HG02973 (cell line): ENCODE results near the gene DIP2C.

ENCODE experiments used
- ATAC-seq: cut with Tn5 transposase; IDR thresholded peaks from one replicate; pipeline ENCODE4 v1.9.1; 2021; ENCODE audit warnings: moderate library complexity; ENCODE audit not compliant: unreplicated experiment

DIP2C gene

DNA sequence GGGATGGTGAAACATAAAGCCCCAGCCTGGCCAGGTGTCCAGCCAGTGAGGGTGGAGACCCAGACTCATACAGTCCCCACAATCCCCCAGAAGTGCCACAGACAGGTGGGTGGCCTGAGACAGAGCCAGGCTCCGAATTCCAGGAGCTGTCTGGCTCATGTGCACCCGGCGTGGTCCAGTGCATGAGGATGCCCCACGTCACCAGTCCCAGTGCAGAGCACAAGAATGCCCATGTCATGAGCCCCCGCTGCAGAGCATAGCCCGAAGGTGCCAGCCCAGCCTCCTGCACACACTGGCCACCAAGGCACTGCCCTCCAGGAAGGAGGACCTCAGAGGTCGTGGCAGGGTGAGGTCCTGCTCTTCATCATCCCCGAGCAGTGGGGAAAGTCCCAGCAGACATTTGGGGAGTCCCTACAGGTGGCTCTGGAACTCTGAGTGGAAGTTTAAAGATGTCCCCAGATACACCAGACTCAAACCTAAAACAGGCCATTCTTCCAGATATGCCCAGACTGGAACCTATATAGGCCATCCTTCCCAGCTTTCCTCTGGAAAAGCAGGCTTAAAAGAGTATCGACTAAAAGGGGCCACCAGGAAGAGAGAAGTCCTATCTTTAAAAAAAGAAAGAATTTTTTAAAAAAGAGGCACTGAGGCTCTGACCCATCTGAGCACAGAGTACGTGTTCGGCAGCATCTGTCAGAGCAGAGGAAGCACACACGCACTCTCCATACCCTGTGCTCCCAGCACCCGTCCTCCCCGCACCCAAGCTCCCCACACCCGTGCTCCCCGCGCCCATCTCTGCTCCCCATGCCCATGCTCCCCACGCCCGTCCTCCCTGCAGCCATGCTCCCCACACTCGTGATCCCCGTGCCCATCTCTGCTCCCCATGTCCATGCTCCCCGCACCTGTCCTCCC is 11.5 kb downstream of the DIP2C start:
- ATAC-seq = no peak

DNA sequence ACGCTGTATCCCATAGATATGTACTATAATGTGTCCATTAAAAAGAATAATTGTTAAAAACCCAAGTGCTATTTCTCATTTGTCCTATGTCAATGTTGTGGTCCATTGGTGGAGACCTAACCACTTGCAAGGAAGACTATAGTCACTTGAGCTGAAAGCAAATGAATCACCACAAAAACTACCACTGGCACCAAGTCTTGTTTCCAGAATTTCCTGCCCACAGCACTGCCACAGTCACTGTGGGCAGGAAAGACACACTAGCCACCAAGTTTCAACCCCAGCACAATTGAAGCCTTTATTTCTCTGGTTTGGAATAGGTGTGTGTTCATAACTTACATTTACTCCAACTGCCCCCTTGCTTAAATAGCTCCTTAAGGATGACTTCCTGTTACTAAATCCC is 12.4 kb downstream of the DIP2C start:
- no peak for ATAC-seq

DNA sequence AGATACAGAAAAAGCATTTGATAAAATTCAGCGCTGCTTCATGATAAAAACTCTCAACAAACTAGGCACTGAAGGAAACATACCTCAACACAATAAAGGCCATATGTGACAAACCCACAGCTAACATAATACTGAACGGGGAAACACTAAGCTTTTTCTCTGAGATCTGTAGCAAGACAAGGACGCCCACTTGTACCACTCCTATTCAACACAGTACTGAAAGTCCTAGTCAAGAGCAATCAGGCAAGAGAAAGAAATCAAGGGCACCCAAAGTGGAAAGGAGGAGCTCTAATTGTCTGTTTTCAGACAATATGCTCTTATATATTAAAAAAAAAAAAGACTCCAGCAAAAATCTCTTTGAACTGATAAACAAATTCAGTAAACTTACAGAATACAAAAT is 13.3 kb downstream of the DIP2C start:
- peak; percentile 50 for ATAC-seq

DNA sequence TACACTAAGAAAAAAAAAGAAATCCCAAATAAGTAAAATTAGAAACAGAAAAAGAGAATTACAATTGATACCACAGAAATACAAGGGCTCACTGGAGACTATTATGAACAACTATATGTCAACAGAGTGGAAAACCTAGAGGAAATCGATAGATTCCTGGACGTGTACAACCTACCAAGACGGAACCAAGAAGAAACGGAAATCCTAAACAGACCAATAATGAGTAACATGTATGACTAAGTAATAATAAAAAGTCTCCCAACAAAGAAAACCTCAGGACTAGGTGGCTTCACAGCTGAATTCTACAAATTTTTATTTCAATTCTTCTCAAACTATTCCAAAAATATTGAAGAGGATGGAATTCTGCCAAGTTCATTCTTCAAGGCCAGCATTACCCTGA is 13.9 kb downstream of the DIP2C start:
- no peak for ATAC-seq

DNA sequence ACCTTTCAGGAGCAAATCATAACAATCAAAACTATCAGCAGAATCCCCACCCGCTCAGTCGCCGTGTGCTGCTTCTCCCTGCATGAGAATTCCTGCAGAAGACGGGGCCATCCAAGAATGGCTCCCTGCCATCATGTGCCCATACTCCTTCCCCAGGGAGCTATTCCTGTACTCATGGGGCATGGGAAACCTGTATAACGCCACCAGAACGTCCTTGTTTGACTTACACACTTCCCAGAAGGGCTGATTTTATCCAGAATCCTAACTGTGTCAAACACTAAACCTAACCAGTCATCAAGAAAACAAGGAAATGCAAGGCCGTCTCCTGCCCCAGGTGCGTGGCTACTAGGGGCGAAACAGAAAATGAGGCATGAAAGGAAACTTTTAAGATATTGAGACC is 16.0 kb downstream of the DIP2C start:
- ATAC-seq = no peak

DNA sequence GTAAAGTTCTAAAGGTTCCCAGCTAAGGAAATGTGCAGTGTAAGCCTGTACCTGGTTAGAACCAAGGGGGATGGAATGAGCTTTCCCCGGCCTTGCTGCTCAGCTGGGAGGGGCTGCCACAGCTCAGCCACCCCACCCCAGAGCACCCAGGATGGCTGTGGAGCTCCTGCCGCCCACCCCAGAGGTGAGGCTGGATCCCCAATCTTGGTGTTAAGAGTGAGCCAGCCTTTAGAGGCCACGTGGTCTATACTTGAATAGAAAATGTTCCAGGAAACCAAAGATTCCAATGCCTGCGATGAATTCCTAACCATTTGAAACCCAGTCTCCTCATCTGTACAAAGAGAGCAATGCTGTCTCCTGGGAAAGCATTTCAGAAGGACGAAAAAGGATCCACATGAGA is 16.5 kb downstream of the DIP2C start:
- ATAC-seq = no peak

DNA sequence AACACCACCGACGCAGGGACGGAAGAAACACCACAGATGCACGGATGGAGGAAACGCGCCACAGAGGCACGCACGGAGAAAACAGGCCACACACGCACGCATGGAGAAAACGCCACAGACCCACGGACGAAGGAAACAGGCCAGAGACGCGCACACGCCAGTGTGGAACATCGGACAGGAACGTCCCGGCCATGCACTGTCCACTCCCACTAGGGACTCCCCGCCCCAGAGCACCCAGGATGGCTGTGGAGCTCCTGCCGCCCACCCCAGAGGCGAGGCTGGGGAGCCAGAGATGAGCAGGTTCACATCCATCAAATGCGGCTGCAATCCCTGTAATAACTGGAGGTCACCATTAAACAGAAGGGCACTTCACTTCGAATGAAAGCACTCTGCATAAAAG is 17.3 kb downstream of the DIP2C start:
- ATAC-seq = no peak

DNA sequence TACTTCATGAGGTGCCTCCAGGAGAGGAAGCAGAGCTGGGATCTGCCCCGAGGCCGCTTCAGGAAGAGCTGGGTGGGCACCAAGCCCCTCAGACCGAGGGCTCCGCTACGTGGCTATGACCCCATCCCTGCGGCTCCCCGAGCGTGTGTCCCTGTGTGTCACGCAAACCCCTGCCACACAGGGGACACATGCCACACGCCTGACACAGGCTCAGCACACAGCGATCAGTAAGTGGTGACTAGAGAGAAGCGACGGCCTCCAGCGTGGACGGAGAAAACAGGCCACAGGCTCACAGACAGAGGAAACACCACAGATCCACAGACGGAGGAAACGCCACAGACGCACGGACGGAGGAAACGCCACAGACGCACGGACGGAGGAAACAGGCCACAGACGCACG is 18.5 kb downstream of the DIP2C start:
- ATAC-seq = no peak

DNA sequence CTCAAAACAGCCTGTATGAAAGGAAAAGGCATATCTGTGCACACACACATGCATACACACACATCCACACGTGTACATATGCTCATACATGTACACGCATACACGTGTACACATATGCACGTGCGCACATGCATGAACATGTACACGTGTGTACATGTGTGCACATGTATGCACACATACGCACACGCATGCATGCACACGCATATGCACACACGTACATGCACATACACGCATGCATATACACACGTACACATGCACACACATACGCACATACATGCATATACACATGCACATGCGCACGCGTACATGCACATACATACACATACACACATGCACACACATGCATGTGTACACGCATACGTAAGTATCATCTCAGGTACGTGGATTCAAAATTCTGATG is 19.4 kb downstream of the DIP2C start:
- ATAC-seq = no peak

DNA sequence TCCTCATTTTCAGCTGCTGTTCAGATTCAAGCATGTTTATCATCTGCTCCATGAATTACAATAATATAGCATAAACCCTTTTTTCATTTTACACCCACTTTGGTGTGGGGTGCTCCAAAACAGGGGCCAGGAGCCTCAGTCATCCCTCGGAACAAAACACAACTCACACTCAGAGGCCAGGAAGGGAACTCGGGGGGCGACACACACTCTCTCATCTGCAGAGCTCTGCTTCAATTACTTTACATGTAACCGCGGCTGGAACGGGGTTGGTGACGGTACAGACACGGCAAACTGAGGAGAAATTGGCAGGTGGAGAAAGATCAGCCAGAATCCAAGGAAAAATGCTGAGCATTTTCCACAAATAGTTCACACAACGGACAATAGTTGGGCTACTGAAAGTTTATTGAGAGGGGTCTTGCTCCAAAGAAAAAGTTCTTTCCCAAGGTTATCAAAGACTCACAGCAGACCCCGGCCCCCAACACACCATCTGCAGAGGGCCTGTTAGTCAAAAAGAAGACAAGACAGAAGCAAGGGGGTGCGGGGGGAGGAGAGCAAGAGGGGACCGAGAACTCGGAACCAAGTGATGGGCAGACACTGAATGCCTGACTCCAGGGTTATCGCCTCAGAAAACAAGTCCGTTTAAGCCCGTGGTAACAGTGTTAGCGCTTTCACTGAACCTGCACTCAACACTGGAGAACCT is 20.5 kb downstream of the DIP2C start:
- no peak for ATAC-seq

DNA sequence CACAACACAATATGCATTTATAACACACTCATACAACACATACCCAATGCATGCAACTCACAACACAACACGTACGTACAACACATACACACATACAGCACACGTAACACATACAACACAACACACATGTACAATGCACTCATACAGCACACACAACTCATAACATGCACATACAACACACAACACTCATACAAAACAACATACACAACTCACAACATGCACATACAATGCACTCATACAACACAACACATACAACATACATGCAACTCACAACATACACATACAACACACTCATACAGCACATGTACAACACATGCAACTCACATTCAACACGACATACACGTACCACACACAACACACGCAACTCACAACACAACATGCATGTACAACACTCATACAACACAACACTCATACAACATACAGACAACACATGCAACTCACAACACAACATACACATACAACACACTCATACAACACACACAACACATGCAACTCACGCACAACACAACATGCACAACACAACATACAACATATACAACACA is 21.8 kb downstream of the DIP2C start:
- no peak for ATAC-seq

DNA sequence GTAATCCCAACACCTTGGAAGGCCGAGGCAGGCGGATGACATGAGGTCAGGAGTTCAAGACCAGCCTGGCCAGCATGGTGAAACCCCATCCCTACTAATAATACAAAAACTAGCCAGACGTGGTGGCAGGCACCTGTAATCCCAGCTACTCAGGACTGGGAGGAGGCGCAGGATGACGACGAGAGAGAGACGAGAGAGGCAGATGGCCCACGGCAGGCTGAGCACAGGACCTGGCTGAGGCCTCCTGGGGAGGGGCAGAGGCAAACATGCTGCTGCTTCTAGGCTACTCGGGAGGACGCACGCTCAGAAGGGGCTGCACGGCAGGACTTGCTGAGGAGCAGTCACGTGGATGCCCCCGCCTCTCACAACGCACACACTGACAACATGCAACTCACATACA is 22.4 kb downstream of the DIP2C start:
- ATAC-seq = no peak

DNA sequence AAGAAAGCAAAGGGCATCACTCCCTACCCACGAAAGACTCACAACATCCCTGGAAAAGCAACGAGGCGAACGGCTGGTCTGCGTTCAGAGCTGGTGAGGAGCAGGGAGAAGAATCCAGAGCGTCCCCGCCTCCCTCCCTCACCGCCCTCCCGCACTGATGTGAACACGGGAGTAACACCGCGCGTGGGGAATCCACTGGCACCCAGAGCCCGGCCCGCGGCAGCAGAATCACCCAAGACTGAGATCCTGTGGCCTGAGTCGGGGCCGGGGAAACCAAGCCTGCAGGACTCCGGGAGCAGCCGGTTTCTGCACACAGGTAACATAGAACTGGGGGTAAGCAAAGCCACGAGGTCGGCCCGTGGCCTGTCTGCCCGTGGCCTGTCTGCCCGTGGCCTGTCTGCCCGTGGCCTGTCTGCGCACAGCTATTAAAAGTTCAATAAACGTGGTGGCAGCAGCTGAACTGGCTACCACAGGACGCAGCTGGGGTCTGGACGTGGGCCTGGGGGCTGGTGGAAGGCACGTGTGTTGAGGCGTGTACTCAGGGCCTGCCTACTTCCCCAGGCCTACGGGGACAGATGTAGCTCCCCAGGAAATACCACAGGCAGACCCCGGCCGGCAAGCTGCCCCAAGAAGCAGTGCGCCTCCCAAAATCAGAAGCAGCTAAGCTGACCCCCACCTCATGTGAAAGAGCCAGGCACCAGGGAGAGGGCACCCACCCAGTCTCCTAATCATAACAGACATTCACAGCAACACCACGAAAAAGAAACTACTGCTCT is 23.0 kb downstream of the DIP2C start:
- ATAC-seq = no peak

DNA sequence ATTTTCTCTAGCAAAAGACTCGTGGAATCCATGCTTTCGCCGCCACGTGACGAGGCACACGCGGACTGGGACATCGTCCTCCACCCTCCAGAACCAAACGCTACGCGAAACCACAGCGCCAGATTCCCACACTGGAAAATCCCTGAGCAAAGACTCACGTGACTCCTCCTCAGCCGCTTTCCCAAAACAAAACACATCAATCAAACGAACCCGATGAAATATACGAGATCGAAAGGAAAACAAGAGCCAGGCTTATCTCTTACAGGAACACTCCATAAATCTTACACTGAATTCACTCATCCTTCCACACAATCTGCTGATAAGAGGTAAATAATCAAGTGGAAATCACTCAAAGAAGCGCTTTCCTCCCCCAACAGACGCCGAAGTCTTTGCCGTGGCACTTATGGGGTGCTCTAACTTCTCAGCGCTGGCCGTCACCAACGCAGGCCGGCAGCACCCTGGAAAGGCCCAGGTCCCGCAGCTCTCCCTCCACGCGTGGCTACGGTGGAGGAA is 23.8 kb downstream of the DIP2C start:
- ATAC-seq = no peak

DNA sequence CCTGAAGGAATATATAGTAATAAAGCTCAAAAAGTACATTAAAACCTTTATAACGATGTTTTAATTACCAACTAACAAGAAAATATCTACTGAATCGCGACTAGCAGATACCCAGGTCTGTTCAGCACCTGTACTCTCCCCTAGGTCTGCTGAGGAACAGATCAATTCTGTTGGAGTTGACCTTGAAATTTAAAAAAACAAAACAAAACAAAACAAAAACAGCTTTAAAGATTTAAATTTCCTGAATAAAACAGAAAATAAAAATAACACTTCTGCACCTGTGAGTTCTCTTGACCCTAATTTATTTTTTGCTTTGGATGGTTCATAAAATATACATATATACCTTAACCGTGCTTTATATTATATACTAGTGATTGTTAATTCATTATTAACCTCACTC is 24.6 kb downstream of the DIP2C start:
- ATAC-seq = no peak

DNA sequence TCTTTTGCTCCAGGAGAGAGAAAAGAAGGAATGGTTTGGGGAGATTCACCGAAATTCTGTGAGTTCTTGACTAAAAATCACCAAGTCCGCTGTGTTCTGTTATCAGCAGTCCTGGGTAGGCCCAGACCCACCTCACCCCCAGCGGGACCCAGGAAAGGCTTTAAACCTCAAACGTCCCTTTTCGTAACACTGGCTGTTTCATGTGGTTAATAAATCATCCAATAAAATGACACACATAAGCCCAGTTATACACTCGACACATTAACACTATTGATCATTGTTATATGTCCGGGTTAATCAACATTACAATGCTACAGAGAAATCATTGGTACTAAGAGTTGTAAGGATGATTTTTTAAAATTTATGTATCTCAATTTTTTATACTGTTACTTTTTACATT is 25.2 kb downstream of the DIP2C start:
- ATAC-seq = no peak

DNA sequence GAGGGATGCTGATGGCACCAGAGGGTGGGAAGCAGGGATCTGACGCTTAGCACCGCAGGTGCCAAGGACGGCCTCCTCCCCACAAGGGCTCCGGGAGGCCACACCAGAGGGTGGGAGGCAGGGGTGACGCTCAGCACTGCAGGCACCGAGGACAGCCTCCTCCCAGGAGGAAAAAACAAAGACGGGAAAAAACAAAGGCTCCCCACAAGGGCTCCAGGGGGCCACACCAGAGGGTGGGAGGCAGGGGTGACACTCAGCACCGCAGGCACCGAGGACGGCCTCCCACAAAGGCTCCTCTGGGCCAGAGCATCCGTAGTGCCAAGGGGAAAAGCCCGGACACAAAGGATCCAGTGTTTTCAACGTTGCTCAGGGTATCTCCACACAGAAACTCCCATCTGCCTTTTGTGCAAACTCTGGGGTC is 25.6 kb downstream of the DIP2C start:
- ATAC-seq = no peak

DNA sequence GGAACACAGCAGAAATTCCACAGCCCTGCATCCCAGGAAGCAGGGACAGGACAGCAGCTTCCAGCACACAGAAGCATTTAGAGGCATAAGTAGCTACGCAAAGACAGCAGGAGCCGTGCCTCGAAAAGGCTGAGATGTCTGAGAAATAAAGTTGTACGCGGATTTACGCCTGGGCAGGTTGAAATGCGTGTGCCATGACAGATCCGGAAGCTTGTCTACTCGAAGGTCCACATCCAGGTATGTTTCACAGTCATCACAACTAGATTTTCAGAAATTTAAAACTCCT is 26.1 kb downstream of the DIP2C start:
- no peak for ATAC-seq

DNA sequence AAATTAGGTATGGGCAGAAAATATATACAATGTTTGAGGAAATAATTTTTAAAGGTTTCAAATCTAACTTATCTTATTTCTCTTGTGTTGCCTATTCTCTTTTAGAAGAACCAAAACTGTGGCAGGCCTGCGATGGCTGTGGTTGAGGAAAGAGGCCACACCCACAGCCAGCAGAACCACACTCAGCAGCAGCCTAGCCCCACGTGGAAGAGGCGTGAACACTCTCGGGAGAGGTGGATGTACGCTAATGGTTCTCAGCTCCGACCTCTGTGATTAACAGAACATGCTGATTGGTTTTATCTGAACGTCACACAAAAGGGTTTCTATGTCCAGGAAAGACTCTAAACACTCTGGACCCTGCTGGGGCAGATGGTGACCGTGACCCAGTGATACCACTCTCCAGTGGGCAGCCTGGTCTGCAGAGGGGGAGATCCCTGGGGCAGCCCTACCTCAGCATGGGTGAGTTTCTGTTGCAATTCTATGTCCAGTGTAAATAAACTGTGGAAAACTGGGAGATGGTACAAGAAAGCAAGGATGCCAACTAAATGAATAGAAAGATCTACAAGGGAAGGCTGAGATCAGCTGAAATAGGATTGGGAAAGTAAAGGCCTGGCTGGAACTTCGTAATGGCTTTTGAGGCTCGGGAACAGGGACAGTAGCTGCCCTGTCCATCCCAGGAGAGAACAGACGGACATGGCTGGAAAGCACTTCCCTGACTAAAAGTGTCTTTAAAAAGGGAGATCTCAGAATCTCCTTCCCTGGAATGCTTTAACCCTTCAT is 26.6 kb downstream of the DIP2C start:
- ATAC-seq = no peak

DNA sequence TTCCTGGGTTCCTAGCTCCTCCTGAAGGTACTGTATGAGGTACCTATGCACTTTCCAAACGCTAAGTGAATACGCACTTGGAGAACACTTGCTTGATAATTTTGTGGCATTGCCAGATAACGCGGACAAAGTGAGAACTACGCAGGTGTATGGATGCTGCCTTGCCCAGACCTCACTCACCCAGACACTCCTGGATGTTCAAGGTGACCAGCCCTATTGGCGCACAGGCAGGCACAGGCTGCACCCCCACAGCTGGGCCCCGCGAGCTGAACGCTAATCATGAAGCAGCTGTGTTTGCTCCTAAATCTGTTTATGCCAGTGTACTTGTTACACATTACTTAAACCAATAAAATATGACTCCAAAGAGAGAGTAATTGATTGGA is 27.3 kb downstream of the DIP2C start:
- ATAC-seq = no peak
